ENCODE measurements around the gene DIPK1B. TPM values are rescaled to one million over a fixed set of nuclear protein-coding genes. Genes with fewer than 3 reads are reported as not detected.
A peak's percentile ranks its signal among the peaks of the same experiment; 100 is the strongest.

DIPK1B gene
- total RNA-seq, 1 donor from 2014 or later: 1.1 TPM

GRCh38 chr9:136669791-136670464, 42.4 kb upstream of the DIPK1B start:
- no peaks in the 10 kb centered on the region for H3K36me3 Mint-ChIP-seq (ENCODE audit: low read depth)
- intact Hi-C loops (cut with micrococcal nuclease): no loop called here

GRCh38 chr9:136670576-136671253, 41.7 kb upstream of the DIPK1B start:
- no peaks in the 10 kb centered on the region for H3K36me3 Mint-ChIP-seq (ENCODE audit: low read depth)
- H3K4me3 Mint-ChIP-seq: no peak overlapping the region
- peaks cover 5% of the 10 kb centered on the region for H3K27me3 Mint-ChIP-seq
- intact Hi-C loops (cut with micrococcal nuclease): no loop called here
- H3K9me3 Mint-ChIP-seq: no peaks in the 10 kb centered on the region
- H3K27ac Mint-ChIP-seq: no peak overlapping the region
- no peaks in the 10 kb centered on the region for H3K4me1 Mint-ChIP-seq
- no peak for DNase-seq

More at GRCh38 chr9:136669791-136670464, 42.4 kb upstream of the DIPK1B start:
- no peak for DNase-seq
- peaks cover 8% of the 10 kb centered on the region for H3K27me3 Mint-ChIP-seq
- H3K27ac Mint-ChIP-seq: no peak overlapping the region
- peaks cover 2% of the 10 kb centered on the region for H3K4me1 Mint-ChIP-seq
- H3K4me3 Mint-ChIP-seq: no peak overlapping the region
- H3K9me3 Mint-ChIP-seq: no peaks in the 10 kb centered on the region

GRCh38 chr9:136671254-136671614, 41.1 kb upstream of the DIPK1B start:
- H3K9me3 Mint-ChIP-seq: no peaks in the 10 kb centered on the region
- no peak for DNase-seq
- no peak overlapping the region for H3K4me3 Mint-ChIP-seq
- no peaks in the 10 kb centered on the region for H3K36me3 Mint-ChIP-seq (ENCODE audit: low read depth)
- no peaks in the 10 kb centered on the region for H3K4me1 Mint-ChIP-seq
- intact Hi-C loops (cut with micrococcal nuclease): no loop called here
- H3K27ac Mint-ChIP-seq: no peak overlapping the region
- peaks cover 5% of the 10 kb centered on the region for H3K27me3 Mint-ChIP-seq

- intact Hi-C loops (cut with micrococcal nuclease): no loop called here
- H3K4me1 Mint-ChIP-seq: no peaks in the 10 kb centered on the region
- H3K9me3 Mint-ChIP-seq: no peaks in the 10 kb centered on the region
- DNase-seq: peak; percentile 84
- H3K27me3 Mint-ChIP-seq: peaks cover under 1% of the 10 kb centered on the region
- no peak overlapping the region for H3K4me3 Mint-ChIP-seq
- H3K27ac Mint-ChIP-seq: no peak overlapping the region
- no peaks in the 10 kb centered on the region for H3K36me3 Mint-ChIP-seq (ENCODE audit: low read depth)
Measured at GRCh38 chr9:136671646-136672430, 40.5 kb upstream of the DIPK1B start.

GRCh38 chr9:136672431-136673087, 39.8 kb upstream of the DIPK1B start:
- Mint-ChIP-seq H3K9me3 (no peaks in the 10 kb centered on the region), H3K36me3 (ENCODE audit: low read depth) (no peaks in the 10 kb centered on the region), H3K4me3 (no peak overlapping the region), H3K27me3 (no peaks in the 10 kb centered on the region), H3K4me1 (no peaks in the 10 kb centered on the region), H3K27ac (no peak overlapping the region)
- DNase-seq: no peak
- intact Hi-C loops (cut with micrococcal nuclease): no loop called here

- Mint-ChIP-seq H3K4me1 (no peaks in the 10 kb centered on the region), H3K27me3 (no peaks in the 10 kb centered on the region), H3K9me3 (no peaks in the 10 kb centered on the region), H3K36me3 (ENCODE audit: low read depth) (no peaks in the 10 kb centered on the region), H3K4me3 (no peak overlapping the region), H3K27ac (no peak overlapping the region)
- intact Hi-C loops (cut with micrococcal nuclease): no loop called here
- DNase-seq: no peak
Measured at GRCh38 chr9:136673088-136673974, 39.0 kb upstream of the DIPK1B start.

- no peaks in the 10 kb centered on the region for H3K9me3 Mint-ChIP-seq
- H3K36me3 Mint-ChIP-seq (ENCODE audit: low read depth): no peaks in the 10 kb centered on the region
- no peak overlapping the region for H3K4me3 Mint-ChIP-seq
- no peak for DNase-seq
- no peaks in the 10 kb centered on the region for H3K4me1 Mint-ChIP-seq
- H3K27me3 Mint-ChIP-seq: no peaks in the 10 kb centered on the region
- intact Hi-C loops (cut with micrococcal nuclease): no loop called here
- no peak overlapping the region for H3K27ac Mint-ChIP-seq
Measured at GRCh38 chr9:136673975-136674785, 38.2 kb upstream of the DIPK1B start.

GRCh38 chr9:136674786-136675349, 37.5 kb upstream of the DIPK1B start:
- no peak for DNase-seq
- H3K4me1 Mint-ChIP-seq: no peaks in the 10 kb centered on the region
- no peaks in the 10 kb centered on the region for H3K36me3 Mint-ChIP-seq (ENCODE audit: low read depth)
- no peak overlapping the region for H3K27ac Mint-ChIP-seq
- intact Hi-C loops (cut with micrococcal nuclease): no loop called here
- H3K9me3 Mint-ChIP-seq: no peaks in the 10 kb centered on the region
- no peak overlapping the region for H3K4me3 Mint-ChIP-seq
- H3K27me3 Mint-ChIP-seq: no peaks in the 10 kb centered on the region

- no peak for DNase-seq
- Mint-ChIP-seq H3K27ac (no peak overlapping the region), H3K9me3 (no peaks in the 10 kb centered on the region), H3K4me3 (no peak overlapping the region), H3K4me1 (no peaks in the 10 kb centered on the region), H3K27me3 (no peaks in the 10 kb centered on the region), H3K36me3 (ENCODE audit: low read depth) (no peaks in the 10 kb centered on the region)
- intact Hi-C loops (cut with micrococcal nuclease): no loop called here
Measured at GRCh38 chr9:136675477-136676296, 36.7 kb upstream of the DIPK1B start.

GRCh38 chr9:136676297-136676794, 36.0 kb upstream of the DIPK1B start:
- H3K4me1 Mint-ChIP-seq: no peaks in the 10 kb centered on the region

GRCh38 chr9:136676920-136677686, 35.3 kb upstream of the DIPK1B start:
- H3K4me1 Mint-ChIP-seq: no peaks in the 10 kb centered on the region
- no peaks in the 10 kb centered on the region for H3K27me3 Mint-ChIP-seq
- H3K4me3 Mint-ChIP-seq: no peak overlapping the region
- no peaks in the 10 kb centered on the region for H3K36me3 Mint-ChIP-seq (ENCODE audit: low read depth)
- no peaks in the 10 kb centered on the region for H3K9me3 Mint-ChIP-seq
- no peak overlapping the region for H3K27ac Mint-ChIP-seq
- intact Hi-C loops (cut with micrococcal nuclease): no loop called here
- DNase-seq: no peak

More at GRCh38 chr9:136676297-136676794, 36.0 kb upstream of the DIPK1B start:
- H3K36me3 Mint-ChIP-seq (ENCODE audit: low read depth): no peaks in the 10 kb centered on the region
- no peaks in the 10 kb centered on the region for H3K9me3 Mint-ChIP-seq
- intact Hi-C loops (cut with micrococcal nuclease): no loop called here
- H3K27me3 Mint-ChIP-seq: no peaks in the 10 kb centered on the region
- no peak overlapping the region for H3K27ac Mint-ChIP-seq
- no peak overlapping the region for H3K4me3 Mint-ChIP-seq
- no peak for DNase-seq

Data from activated CD4-positive, alpha-beta T cell treated with anti-CD3 and anti-CD28 coated beads, Interleukin-2, amount 10 ng/mL, durations not matched to agents 24 days and 14 days (primary cell).